GM21786 (cell line): ENCODE results near the gene SLC25A41.

ENCODE experiments used
- ATAC-seq: cut with Tn5 transposase; IDR thresholded peaks from one replicate; pipeline ENCODE4 v1.9.1; 2021; ENCODE audit not compliant: unreplicated experiment

Gene SLC25A41

DNA sequence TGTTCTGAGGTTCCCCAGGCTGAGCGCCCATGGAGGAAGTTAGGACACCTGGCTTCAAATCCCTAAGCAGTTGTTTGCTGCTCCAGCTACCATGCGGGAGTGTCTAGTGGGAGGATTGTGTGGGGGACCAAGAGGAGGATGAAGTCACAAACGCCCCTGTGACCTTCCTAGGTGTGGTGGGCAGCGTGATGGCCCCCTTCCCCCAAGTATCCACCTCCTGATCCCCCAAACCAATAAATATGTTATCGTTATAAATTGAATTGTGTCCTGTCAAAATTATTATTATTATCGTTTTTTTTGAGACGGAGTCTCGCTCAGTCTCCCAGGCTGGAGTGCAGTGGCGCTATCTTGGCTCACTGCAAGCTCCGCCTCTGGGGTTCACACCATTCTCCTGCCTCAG is at the start of gene SLC25A41:
TSS of gene SLC25A41 (minus strand) at position 101 of the 400 bp plus-strand sequence. CDS start at position 31, 70 bp downstream.
- ATAC-seq = no peak

- no peak for ATAC-seq
Observed at GRCh38 chr19:6483235-6483634, 49.7 kb upstream of the SLC25A41 start.

- ATAC-seq = no peak
Observed at GRCh38 chr19:6482343-6482686, 48.8 kb upstream of the SLC25A41 start.

DNA sequence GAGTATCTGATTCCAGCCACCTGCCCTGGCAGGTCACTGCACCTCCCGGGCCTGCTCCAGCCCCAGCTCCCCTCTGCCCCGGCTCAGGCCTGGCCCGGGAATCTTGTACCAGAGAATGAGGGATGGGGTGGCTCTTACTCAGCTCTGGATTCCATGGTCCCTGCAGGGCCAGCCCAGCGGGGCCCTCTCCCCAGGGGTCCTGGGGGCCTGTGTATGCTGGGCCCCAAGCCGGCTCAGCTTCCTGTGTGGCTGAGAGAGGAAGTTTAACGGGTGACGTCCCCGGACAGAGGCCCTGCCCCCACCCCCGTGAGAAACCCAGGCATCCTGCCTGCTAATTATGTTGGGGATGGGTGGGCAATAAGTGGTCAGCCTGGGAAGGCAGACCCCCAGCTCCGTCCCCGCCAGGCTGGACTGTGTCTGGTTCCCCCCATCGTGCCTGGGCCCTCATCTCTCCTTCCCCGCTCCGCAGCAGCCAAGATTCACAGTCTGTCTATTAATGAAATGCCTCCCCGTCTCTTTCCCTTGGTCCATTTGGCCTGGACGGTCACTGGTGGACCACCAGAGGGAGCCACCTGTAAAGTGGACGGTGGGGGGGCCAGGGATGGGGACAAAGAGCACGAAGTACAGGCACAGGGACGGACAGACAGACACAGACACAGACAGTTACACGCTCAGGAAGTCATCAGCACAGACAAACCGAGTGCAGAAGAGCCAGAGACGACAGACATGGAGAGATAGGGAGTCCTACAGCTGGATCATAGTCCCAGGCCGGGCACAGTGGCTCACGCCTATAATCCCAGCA is 48.2 kb upstream of the SLC25A41 start, which contains the start of gene DENND1C:
TSS of gene DENND1C (minus strand) at position 247 of the 802 bp plus-strand sequence. CDS start at position 155, 92 bp downstream.
- ATAC-seq = no peak

- ATAC-seq = no peak
Observed at GRCh38 chr19:6480848-6481415, 47.4 kb upstream of the SLC25A41 start.

DNA sequence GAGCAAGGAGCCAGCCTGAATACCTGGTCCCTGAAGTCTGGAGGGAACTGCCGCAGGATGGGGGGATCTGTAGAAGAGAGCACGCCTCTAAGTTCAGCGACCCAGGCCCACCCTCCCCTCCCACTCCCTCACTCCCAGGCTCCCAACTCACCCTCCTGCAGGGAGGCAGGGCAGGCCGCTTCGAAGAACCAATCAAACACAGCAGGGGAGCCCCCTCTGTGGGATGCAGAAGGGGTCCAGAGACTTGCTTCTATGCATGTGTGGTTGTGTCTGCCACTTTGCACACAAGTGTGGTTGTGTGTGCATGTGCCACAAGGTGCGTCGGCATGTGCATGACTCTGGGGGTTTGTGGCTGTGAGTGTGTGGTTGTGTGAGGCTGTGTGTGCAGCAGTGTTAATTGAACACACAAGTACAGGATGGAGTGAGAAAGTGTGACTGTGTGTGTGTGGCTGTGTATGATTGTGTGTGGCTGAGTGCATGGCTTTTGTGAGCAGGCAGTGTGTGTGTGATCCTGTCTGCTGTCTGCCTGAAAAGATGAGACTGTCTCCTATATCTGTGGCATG is 46.4 kb upstream of the SLC25A41 start:
- ATAC-seq = no peak

DNA sequence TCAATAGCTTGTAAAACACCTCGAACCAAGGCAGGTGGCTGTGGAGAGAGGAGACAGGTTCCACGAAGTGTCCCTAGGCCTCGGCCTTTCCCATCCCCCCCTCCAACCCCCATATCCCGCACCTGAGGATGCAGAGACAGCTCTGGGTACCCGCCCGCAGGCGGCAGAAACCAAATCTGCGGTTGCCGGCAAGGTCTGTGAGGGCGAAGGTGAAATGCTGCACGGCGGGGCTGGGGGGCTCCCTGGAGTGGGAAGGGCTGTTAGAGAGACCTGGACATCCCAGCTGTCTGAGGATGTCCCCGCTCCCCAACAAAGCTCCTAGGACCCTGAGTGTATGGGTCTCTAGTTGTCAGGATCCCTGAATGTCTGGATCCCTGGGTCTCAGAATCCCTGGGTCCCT is 45.3 kb upstream of the SLC25A41 start:
- ATAC-seq = no peak

GRCh38 chr19:6476896-6477431 is 43.4 kb upstream of the SLC25A41 start:
- no peak for ATAC-seq

DNA sequence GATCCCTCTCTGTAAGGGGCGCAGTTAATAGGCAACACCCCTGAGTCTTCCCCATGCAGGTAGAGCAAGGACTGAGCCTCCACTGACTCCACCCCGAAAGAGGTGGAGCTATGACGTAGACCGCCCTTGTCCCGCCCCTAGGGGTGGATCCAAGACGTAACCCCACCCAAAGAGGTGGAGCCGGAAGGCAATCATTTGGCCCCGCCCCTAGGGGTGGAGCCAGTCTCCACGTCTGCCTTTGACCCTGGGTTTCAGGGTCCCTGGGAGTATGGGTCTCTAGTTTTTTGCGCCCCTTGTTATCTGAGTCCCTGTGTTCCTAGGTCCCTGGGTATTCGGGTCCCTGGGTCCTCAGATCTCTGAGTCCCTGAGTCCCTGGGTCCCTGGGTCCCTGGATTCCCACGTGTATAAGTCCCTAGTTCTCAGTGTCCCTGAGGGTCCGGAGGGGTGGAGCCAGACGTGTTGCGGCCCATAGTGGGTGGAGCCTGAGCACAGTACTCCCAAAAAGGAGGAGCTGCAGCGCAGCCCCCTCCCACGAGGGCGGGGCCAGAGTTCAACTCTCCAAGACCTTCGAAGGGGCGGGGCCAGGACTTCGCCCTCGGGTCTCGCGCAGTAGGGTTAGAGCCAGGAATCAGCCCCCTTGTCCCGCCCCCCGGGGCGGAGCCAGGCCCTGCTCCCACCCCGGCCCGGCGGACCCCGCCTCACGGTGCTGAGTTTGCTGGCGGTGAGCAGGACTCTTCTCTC is 42.8 kb upstream of the SLC25A41 start:
- no peak for ATAC-seq

DNA sequence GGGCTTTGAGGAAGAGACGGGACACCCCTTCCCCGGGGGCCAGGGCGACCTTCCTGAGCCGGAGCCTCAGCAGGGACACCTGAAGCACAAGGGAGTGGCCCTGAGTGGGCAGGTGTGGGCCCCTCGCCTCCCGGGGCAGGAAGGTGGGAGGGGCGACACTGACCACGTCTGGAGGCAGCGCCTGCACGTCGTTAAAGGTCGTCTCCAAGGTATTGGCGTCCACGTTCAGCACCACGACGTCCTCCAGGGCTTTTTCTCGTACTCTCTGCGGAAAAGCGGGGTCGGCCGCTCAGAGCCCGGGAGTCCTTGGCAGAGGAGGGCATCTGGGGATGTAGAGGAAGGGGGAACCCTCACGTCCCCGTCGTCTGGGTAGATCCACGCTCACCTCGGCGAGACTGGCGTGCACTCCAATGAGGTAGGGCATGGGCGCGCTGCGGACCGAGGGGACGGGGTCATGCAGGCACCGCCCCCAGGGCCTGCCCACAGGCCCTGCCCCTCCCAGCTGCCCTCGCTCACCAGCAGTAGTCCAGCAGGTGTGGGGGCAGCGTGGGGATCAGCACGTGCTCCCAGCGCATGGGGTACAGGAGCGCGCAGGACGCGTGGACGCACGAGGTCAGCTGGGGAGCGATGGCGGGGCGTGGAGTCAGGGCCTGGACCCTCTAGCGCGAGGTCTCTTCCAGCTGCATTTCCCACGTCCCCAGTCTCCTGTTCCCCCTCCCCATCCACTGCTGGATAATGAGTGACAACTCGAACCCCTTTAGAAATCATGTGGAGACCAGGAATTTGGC is 42.0 kb upstream of the SLC25A41 start:
- ATAC-seq = no peak

DNA sequence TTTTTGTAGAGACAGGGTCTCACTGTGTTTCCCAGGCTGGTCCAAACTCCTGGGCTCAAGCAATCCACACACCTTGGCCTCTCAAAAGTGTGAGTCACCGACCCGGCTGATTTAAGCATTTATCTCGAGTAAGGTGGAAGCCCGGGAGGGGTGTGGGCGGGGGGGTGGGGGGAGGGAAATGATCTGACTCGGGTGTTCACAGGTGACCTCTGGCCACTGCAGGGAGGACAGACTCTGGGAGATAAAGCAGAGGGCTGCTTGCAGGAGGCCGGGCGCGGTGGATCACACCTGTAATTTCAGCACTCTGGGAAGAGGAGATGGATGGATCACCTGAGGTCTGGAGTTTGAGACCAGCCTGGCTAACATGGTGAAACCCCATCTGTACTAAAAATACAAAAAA is 40.1 kb upstream of the SLC25A41 start:
- no peak for ATAC-seq

- no peak for ATAC-seq
Observed at GRCh38 chr19:6472713-6473112, 39.1 kb upstream of the SLC25A41 start.

GRCh38 chr19:6471076-6471475 is 37.5 kb upstream of the SLC25A41 start:
- no peak for ATAC-seq

DNA sequence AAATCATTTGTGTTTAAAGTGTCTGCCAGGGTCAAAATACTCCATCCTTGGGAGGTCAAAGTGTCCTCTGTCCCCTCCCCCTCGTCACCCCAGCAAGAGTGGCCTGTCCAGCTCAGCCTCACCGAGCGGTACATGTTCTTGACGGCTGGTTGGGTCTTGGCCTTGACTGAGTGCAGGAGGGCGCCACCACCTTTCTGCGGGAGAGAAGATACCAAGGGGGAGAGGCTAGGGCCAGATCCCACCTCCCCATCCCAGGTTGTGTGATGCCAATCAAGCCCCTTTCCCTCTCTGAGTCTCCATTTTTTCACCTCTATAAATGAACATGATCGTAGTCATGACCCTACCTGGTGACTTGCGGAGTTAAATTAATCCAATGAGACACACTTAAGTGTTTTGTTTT is 36.6 kb upstream of the SLC25A41 start:
- ATAC-seq = no peak

DNA sequence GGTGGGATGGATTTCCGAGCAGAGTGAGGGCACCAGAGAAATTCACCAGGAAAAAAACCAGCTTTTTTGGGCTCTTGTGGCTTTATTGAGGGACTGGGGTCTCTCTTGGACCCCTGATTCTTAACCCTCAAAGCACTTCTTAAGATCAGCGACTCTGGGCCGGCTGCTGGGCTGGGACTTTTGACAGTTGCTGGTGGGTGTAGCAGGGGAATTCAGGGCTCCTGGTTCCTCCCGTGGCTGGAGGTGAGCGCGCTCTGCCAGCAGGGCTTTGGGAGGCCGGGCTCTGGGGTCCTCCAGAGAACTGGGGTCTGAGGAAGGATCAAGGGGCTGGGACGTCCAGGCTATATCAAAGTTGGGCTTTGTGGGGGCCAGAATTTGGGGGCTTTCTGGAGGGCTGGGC is 33.8 kb upstream of the SLC25A41 start:
- no peak for ATAC-seq

GRCh38 chr19:6466526-6467248 is 33.1 kb upstream of the SLC25A41 start:
- no peak for ATAC-seq

GRCh38 chr19:6465663-6466062 is 32.1 kb upstream of the SLC25A41 start:
- ATAC-seq = no peak

GRCh38 chr19:6465006-6465405 is 31.4 kb upstream of the SLC25A41 start:
- no peak for ATAC-seq

- no peak for ATAC-seq
Observed at GRCh38 chr19:6464070-6464873, 30.7 kb upstream of the SLC25A41 start, which contains the start of gene CRB3. Gene CRB3 (plus strand): TSS chr19:6464271. CDS start chr19:6464702, 431 bp downstream.
